Renal pelvis (tissue), 4 donors: ENCODE measurements around the gene GSDMA. TPM values are rescaled to one million over a fixed set of nuclear protein-coding genes. Genes with fewer than 3 reads are reported as not detected.

Experiments
- DNase-seq: peaks from one replicate; pipeline ENCODE4 v3.0.0-alpha.2; 2013
- polyA plus RNA-seq, 3 donors: library from polyadenylated mRNA; unstranded; fragments of 120-200 nt; gene quantifications; one replicate each; pipeline ENCODE4 v1.2.1, GENCODE V29; 2013; ENCODE audit not compliant: insufficient read length in 3 of 3

The GSDMA gene
- polyA plus RNA-seq, 3 donors: 2.6 to 3.9 (median 2.7) TPM

- DNase-seq: no peak
Observed at GRCh38 chr17:39955726-39956225, 7.0 kb upstream of the GSDMA start.

- DNase-seq: no peak
Observed at GRCh38 chr17:39960524-39961041, 2.2 kb upstream of the GSDMA start.

DNA sequence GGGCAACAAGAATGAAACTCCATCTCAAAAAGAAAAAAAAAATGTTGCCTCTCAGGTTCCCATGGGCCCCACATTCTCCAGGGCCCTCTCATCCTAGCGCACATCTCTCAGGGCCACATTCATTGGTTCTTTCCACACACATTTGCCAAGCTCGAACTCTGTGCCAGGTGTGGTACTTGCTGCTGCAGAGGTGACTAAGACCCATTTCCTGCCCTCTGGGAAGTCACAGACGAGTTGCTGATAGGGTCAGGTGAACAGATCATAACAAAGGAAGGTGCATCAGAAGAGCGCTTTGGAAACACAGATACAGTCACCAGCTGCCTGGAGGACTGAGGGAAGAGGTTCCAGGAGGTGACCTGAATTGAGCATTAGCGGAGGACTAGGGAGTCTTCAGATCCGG lies 1.0 kb downstream of the GSDMA start:
- no peak for DNase-seq

DNA sequence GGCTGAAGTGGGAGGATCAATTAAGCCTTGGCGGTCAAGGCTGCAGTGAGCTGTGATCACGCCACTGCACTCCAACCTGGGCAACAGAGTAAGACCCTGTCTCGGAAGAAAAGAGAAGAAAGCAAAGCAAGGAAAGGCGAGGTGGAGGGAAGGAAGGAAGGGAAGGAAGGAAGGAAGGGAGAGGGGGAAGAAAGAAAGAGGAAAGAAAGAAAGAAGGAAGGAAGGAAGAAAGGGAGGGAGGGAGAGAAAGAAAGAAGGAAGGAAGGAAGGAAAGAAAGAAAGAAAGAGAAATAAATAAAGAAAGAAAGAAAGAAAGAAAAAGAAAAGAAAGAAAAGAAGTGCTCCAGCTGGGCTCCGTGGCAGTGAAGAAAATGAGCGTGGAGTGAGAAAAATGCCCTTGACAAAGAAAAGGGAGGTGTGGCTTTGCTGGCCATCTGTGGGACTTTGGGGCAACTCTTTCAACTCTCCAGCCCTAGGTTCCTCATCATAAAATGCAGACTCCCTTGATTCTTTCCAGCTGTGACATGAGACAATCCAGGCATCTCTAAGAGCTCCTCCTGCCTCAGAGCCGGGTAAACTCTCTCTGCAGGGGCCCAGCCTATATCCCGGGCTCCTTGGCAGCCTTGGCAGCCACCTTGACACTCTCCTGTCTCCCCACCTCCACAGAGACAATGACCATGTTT lies 2.4 kb downstream of the GSDMA start:
- no peak for DNase-seq

DNA sequence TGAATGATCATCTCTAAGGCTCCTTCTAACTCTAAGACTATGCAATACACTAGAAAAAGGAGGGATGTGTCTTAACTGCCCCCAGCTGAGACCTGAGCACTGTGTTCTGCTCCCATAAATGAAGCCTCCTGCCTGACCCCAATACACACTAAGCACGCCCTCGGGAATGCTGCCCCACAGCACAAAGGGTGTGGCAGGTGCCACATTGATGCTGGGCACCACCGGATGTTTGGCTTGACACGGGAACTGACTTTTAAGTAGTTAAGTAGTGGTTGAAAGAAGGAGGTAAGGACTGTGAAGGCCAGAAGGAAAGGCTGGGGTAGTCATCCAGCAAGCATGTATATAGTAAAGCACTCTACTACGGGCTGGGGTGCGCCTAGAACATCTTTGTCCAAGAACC lies 4.0 kb downstream of the GSDMA start:
- DNase-seq: no peak

DNA sequence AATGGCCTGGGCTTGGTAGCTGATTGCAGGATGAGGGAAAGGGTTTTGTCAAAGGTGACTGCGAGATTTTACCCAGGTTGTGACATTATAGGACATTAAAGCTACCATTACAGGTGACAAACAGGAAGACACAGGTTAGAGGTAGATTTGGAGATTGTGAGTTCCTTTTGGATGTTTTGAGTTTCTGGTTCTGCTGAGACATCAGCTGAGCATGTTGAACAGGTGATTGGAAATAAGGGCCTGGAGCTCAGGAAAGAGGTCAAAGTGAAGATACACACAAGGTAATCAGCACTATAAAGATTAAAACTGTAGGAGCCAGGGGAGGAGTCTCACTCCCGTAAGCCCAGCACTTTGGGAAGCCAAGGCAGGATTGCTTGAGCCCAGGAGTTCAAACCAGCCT lies 6.0 kb downstream of the GSDMA start:
- no peak for DNase-seq

GRCh38 chr17:39969375-39969774 lies 6.6 kb downstream of the GSDMA start:
- DNase-seq: no peak

- no peak for DNase-seq
Observed at GRCh38 chr17:39970157-39970692, 7.4 kb downstream of the GSDMA start.

GRCh38 chr17:39971076-39971603 lies 8.3 kb downstream of the GSDMA start:
- no peak for DNase-seq

DNA sequence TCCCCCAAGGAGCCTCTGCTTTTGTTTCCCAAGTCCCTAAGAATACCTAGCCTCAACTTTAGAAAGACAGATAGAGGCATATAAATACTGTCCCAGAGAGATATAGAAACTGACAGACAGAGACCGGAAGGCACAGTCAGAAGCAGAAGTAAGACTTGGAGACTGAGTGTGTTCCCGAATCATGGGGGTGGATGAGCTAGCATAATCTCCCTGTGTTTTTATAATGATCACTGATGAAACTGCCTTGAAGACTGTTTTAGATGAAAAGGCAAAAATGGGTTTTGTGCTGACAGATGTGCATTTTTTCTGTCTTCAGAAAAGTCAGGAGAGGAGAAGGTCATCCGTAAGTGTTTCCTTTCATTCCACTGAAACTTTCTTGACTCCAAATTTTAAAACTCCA lies 9.5 kb downstream of the GSDMA start:
- no peak for DNase-seq

- no peak for DNase-seq
Observed at GRCh38 chr17:39973496-39973895, 10.7 kb downstream of the GSDMA start.

DNA sequence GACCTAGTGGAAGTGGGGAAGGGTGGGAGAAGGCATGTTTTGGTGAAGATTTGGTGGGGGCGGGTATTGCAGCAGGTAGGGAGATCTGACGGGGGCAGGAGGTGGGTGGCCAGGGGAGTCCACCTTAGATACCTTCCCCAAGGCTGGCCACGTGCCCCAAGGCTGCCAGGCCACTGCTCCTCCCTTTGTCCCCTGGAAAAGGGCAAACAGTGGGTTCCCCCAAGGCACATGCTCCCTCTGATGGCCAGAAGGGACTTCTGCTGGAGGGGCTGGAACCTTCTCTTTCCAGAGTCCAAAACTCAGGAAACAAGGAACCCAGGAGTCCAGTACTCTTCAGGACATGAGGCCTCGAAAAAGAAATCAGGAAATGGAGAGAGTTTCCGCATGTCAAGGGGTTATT lies 11.6 kb downstream of the GSDMA start:
- DNase-seq: no peak

- DNase-seq: no peak
Observed at GRCh38 chr17:39975801-39976200, 13.0 kb downstream of the GSDMA start.

DNA sequence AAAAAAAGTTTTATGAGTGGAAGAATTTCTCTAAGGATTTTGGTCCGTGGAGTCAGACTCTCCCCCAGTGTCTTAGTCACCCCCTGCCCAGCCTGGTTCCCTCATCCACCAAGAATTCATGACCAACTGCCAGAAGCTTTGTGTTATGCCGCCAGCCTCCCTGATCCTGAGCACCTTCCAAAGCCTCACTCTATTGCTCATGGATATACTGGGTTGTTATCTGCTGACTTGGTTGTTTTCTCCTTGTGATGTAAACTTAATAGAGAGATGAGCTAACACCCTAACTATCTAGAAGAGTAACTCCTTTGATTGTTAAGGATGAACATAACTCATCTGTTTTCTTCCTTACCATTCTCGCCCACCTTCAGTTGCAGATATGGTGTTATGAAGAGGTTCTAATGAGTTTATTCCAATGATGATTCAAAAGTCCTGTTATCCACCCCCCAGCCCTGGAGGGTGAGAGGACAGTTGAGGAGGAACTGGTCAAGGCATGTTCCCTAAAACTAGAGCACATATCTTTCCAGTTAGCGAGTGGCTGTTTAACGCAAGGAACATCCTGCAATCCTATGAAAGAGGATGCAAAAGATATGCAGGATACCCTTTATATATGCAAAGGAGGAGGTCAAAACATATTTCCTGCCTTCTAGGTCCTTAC lies 16.3 kb downstream of the GSDMA start:
- no peak for DNase-seq

DNA sequence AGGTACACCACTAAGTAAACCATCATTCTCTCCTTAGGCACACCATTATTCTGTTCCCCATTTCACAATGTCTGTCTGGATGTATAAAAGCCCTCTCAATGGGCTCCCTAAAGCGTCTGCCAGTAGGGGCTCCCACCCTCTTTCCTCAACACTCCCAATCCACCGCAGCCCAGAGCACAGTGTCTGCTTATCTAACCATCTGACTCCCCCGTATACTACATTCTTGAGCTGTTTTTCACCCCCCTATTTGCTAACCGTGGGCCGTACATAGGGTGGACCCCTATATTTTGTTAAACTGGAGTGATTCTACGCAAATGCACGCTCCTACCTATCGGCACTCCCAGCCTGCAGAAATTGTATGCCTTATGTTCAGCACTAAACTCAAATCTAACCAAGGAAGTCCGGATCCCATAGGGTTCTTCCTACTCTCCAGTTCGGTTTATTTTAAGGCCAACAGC lies 17.1 kb downstream of the GSDMA start:
- peak; percentile 48 for DNase-seq

GRCh38 chr17:39980351-39981206 lies 17.8 kb downstream of the GSDMA start, which contains the start of gene PSMD3:
Gene PSMD3 (plus strand): TSS chr17:39980807. CDS start chr17:39980971, 164 bp downstream.
- peak; percentile 100 for DNase-seq

- peak; percentile 9 for DNase-seq
Observed at GRCh38 chr17:39981207-39981741, 18.5 kb downstream of the GSDMA start.

DNA sequence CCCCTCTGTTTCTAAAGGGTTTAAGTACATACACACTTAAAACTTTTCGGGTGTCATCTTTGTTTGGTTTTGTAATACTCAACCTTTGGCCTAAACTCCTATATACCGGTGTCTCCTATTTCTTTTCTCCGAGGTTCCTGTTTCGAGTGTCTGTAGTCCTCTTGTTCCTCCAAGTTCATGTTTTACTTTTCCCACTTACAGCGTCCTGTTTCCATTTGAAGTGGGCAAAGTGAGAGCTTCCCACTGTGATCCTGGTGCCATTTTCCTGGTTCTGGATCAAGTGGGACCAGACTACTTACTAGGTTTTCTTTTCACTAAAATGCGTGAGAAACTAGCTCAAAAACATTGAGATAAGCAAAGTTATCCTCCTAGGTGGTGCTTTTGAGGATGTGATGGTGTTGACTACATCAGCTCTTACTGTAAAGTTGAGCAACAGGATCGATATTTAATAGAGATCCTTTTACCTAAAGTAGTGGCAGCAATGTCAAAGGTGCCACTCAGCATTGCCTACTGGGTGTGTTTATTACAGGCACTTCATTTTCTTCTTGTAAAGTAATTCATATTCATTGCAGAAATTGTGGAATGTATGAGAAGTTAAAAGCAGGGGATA lies 19.1 kb downstream of the GSDMA start:
- no peak for DNase-seq

- DNase-seq: no peak
Observed at GRCh38 chr17:39988206-39988810, 25.5 kb downstream of the GSDMA start.

- DNase-seq: no peak
Observed at GRCh38 chr17:39994448-39994847, 31.6 kb downstream of the GSDMA start.
